ENCODE data around the gene CHRM5. TPM values are rescaled to one million over a fixed set of nuclear protein-coding genes. Genes with fewer than 3 reads are reported as not detected.

CHRM5 gene, protein sequence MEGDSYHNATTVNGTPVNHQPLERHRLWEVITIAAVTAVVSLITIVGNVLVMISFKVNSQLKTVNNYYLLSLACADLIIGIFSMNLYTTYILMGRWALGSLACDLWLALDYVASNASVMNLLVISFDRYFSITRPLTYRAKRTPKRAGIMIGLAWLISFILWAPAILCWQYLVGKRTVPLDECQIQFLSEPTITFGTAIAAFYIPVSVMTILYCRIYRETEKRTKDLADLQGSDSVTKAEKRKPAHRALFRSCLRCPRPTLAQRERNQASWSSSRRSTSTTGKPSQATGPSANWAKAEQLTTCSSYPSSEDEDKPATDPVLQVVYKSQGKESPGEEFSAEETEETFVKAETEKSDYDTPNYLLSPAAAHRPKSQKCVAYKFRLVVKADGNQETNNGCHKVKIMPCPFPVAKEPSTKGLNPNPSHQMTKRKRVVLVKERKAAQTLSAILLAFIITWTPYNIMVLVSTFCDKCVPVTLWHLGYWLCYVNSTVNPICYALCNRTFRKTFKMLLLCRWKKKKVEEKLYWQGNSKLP
- total RNA-seq, result not detected

DNA sequence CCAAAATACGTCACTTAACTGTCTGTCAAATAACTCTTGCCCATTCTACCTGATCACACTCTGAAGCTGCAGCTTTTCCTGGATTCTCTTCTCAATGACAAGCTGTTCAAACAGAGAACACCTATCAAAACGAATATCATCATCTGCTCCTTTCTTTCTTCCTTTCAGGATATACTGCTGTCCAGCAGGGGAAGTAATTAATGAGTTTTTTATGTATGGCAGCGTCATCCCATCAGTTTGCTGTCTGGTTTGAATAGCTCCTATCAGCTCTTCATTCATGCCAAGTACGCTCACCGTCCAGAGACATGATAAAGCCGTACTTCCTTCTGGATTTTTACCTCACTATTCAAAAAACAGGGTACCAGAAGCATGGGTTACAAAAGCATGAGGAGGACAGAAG lies at the start of gene CHRM5:
CHRM5 (plus strand) TSS at position 274 of the 400 bp plus-strand sequence. CDS start 94,221 bp downstream, outside the sequence.
- Histone ChIP-seq H3K4me3 (no peak within 1 kb of the TSS), H3K27ac (no peak within 1 kb of the TSS), H3K27me3 (no peaks in the 10 kb centered on the region), H3K9me3 (no peaks in the 10 kb centered on the region), H3K4me1 (peaks cover 14% of the 10 kb centered on the region), H3K36me3 (replicated peaks in 1 of 2; ENCODE audit: insufficient read depth in 1 of 2, low read depth in 2 of 2) (no peaks in the 10 kb centered on the region)
- ATAC-seq (no peak), DNase-seq (no peak)
- WGBS, 2 donors, result 64 to 65% methylated on average over 6 of the region's 6 CpGs
- intact Hi-C loops (cut with DNase I), result no loop called here
- TF ChIP-seq POLR2A (IDR thresholded peaks at IDR 0.05), result no peak
- TF ChIP-seq, protein P1, sequence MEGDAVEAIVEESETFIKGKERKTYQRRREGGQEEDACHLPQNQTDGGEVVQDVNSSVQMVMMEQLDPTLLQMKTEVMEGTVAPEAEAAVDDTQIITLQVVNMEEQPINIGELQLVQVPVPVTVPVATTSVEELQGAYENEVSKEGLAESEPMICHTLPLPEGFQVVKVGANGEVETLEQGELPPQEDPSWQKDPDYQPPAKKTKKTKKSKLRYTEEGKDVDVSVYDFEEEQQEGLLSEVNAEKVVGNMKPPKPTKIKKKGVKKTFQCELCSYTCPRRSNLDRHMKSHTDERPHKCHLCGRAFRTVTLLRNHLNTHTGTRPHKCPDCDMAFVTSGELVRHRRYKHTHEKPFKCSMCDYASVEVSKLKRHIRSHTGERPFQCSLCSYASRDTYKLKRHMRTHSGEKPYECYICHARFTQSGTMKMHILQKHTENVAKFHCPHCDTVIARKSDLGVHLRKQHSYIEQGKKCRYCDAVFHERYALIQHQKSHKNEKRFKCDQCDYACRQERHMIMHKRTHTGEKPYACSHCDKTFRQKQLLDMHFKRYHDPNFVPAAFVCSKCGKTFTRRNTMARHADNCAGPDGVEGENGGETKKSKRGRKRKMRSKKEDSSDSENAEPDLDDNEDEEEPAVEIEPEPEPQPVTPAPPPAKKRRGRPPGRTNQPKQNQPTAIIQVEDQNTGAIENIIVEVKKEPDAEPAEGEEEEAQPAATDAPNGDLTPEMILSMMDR (IDR thresholded peaks at IDR 0.05), result no peak

DNA sequence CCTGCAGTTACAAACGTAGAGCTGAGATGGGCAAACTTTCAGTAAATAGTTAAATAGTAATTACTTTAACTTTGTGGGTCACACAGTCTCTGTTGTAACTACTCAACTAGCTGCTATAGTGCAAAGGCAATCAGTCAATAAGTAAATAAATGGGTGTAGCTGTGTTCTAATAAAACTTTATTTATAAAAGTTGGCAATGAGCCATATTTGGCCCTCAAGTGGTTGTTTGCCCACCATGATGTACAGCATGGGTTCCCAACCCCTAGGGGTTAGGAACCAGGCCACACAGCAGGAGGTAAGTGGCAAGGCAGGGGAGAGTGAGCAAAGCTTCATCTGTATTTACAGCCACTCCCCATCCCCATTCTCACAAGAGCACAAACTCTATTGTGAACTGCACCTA lies 44.9 kb upstream of the CHRM5 start:
- no peak for DNase-seq
- H3K27ac ChIP-seq, result no peak overlapping the region
- intact Hi-C loops (cut with DNase I), result no loop called here
- H3K4me1 ChIP-seq, result no peaks in the 10 kb centered on the region
- no peak overlapping the region for H3K4me3 ChIP-seq
- 96 to 100% methylated on average over 1 of the region's 1 CpG for WGBS, 2 donors
- ATAC-seq, result no peak
- no peaks in the 10 kb centered on the region for H3K36me3 ChIP-seq (replicated peaks in 1 of 2; ENCODE audit: insufficient read depth in 1 of 2, low read depth in 2 of 2)
- no peaks in the 10 kb centered on the region for H3K9me3 ChIP-seq
- no peaks in the 10 kb centered on the region for H3K27me3 ChIP-seq
- TF ChIP-seq, protein P1 (IDR thresholded peaks at IDR 0.05), result no peak
- no peak for TF ChIP-seq POLR2A (IDR thresholded peaks at IDR 0.05)

DNA sequence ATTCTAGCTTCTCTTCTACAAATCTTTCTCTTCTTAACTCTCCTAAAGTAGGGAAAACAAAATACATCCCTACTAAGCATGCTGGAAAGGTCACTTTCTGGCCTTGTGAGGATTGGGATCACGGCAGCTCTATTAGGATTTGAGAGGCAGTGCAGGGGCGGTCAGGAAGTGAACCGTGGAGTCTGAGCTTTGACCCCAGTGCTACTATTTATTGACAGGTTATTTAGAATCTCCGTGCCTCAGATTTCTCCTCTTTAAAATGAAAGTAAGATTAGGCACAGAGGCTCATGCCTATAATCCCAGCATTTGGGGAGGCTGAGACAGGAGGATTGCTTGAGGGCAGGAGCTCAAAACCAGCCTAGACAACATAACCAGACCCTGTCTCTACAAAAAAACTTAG lies 42.0 kb upstream of the CHRM5 start:
- no peaks in the 10 kb centered on the region for H3K9me3 ChIP-seq
- DNase-seq (no peak), ATAC-seq (no peak)
- intact Hi-C loops (cut with DNase I), result no loop called here
- 61 to 69% methylated on average over 4 of the region's 4 CpGs for WGBS, 2 donors
- no peaks in the 10 kb centered on the region for H3K36me3 ChIP-seq (replicated peaks in 1 of 2; ENCODE audit: insufficient read depth in 1 of 2, low read depth in 2 of 2)
- no peaks in the 10 kb centered on the region for H3K27me3 ChIP-seq
- H3K4me1 ChIP-seq, result no peaks in the 10 kb centered on the region
- TF ChIP-seq, protein P1 (IDR thresholded peaks at IDR 0.05), result no peak
- no peak for TF ChIP-seq POLR2A (IDR thresholded peaks at IDR 0.05)
- H3K27ac ChIP-seq, result no peak overlapping the region
- H3K4me3 ChIP-seq, result no peak overlapping the region

DNA sequence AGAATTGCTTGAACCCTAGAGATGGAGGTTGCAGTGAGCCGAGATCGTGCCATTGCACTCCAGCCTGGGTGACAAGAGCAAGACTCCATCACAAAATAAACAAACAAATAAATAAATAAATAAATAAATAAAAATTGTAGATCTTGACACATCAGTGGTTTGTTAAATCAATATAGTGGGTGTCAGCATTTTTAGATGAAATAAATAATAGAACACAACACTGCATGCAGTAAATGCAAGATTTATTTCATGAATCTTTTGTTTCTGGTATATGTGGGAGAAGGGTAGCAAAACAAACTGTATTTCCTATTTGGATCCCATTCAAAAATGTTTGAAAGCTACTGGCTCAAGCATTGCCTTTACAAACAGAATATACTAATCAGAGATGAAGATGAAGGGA lies 35.6 kb upstream of the CHRM5 start:
- Histone ChIP-seq H3K36me3 (replicated peaks in 1 of 2; ENCODE audit: insufficient read depth in 1 of 2, low read depth in 2 of 2) (no peaks in the 10 kb centered on the region), H3K9me3 (no peaks in the 10 kb centered on the region), H3K4me1 (no peaks in the 10 kb centered on the region), H3K27me3 (no peaks in the 10 kb centered on the region), H3K4me3 (no peak overlapping the region), H3K27ac (no peak overlapping the region)
- 96 to 100% methylated on average over 2 of the region's 2 CpGs for WGBS, 2 donors
- intact Hi-C loops (cut with DNase I), result no loop called here
- ATAC-seq, result no peak
- no peak for DNase-seq
- TF ChIP-seq POLR2A (IDR thresholded peaks at IDR 0.05), result no peak
- TF ChIP-seq, protein P1 (IDR thresholded peaks at IDR 0.05), result no peak
